Measurements from ENCODE around the gene DEPDC7. TPM values are rescaled to one million over a fixed set of nuclear protein-coding genes. Genes with fewer than 3 reads are reported as not detected.

Gene DEPDC7
- total RNA-seq, 1 donor from 2014 or later = 0.74 TPM

DNA sequence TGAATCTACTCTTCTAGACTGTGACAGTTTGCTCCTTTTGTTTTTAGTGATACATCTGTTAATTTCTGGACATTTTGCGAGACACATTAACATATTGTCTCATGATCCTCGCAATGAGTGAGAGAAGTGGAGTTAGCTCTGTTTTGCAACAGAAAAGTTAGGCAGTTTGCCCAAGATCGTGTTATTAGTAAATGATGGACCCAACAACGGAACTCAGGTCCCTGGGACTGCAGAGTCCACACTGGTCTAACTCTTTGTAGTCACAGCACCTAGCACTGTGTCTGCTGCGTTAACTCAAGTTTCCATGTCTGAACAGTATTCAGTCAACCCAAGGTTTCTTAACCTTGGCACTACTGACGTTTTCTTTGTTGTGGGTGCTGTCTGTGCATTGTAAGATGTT lies 3.2 kb downstream of the DEPDC7 start:
- TF ChIP-seq, protein P1, sequence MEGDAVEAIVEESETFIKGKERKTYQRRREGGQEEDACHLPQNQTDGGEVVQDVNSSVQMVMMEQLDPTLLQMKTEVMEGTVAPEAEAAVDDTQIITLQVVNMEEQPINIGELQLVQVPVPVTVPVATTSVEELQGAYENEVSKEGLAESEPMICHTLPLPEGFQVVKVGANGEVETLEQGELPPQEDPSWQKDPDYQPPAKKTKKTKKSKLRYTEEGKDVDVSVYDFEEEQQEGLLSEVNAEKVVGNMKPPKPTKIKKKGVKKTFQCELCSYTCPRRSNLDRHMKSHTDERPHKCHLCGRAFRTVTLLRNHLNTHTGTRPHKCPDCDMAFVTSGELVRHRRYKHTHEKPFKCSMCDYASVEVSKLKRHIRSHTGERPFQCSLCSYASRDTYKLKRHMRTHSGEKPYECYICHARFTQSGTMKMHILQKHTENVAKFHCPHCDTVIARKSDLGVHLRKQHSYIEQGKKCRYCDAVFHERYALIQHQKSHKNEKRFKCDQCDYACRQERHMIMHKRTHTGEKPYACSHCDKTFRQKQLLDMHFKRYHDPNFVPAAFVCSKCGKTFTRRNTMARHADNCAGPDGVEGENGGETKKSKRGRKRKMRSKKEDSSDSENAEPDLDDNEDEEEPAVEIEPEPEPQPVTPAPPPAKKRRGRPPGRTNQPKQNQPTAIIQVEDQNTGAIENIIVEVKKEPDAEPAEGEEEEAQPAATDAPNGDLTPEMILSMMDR (IDR thresholded peaks at IDR 0.05; ENCODE audit: unreplicated experiment) = no peak
- Mint-ChIP-seq H3K27ac (ENCODE audit: unreplicated experiment) (no peak overlapping the region), H3K4me3 (ENCODE audit: unreplicated experiment) (no peak overlapping the region), H3K4me1 (ENCODE audit: unreplicated experiment) (peaks cover 3% of the 10 kb centered on the region), H3K27me3 (ENCODE audit: unreplicated experiment) (peaks cover 9% of the 10 kb centered on the region), H3K36me3 (ENCODE audit: low read depth, unreplicated experiment) (no peaks in the 10 kb centered on the region), H3K9me3 (ENCODE audit: unreplicated experiment) (no peaks in the 10 kb centered on the region)
- no peak for DNase-seq (ENCODE audit: low spot score)

DNA sequence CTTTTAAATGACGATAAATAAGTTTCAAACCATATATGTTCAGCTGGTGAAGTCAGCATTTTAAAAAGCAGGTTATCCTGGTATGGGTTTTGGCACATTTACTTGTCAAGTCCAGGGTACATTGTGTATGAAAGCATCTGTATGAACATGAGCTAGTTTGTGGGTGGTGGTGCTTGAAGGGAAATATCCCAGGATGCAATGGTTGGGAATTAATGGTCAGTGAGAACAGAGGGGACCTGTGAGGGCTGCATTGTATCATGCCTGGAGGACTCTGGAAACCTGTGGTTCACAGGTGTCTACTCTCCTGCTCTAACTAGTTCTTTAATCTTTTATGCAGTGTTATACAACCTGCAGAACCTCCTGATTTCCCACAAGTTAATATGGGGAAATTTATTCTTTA lies 5.8 kb downstream of the DEPDC7 start:
- DNase-seq (ENCODE audit: low spot score) = no peak
- Mint-ChIP-seq H3K4me1 (ENCODE audit: unreplicated experiment) (peaks cover 6% of the 10 kb centered on the region), H3K27ac (ENCODE audit: unreplicated experiment) (no peak overlapping the region), H3K36me3 (ENCODE audit: low read depth, unreplicated experiment) (no peaks in the 10 kb centered on the region), H3K9me3 (ENCODE audit: unreplicated experiment) (no peaks in the 10 kb centered on the region), H3K4me3 (ENCODE audit: unreplicated experiment) (no peak overlapping the region), H3K27me3 (ENCODE audit: unreplicated experiment) (peaks cover under 1% of the 10 kb centered on the region)
- TF ChIP-seq, protein P1 (IDR thresholded peaks at IDR 0.05; ENCODE audit: unreplicated experiment) = no peak

DNA sequence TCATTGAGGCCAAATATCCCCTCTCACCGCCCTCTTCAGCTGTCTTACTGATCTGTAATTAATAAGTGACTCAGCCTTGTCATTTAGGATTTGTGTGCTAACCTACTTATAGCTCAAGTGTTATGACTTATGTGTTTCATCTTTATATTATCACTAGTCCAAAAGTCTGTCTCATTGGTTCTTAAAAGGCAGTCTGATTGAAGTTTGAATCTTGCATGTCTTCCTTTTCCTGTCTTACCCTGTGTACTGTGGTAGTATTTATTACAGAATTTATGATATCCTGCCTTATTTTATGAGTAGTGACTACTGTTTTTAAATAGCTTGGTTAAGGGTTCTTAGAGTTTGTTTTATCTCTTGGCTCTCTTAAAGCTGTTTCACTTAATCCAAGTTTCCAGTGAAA lies 6.3 kb downstream of the DEPDC7 start:
- no peaks in the 10 kb centered on the region for H3K36me3 Mint-ChIP-seq (ENCODE audit: low read depth, unreplicated experiment)
- no peak for DNase-seq (ENCODE audit: low spot score)
- H3K4me3 Mint-ChIP-seq (ENCODE audit: unreplicated experiment) = no peak overlapping the region
- no peaks in the 10 kb centered on the region for H3K27me3 Mint-ChIP-seq (ENCODE audit: unreplicated experiment)
- no peak overlapping the region for H3K27ac Mint-ChIP-seq (ENCODE audit: unreplicated experiment)
- no peaks in the 10 kb centered on the region for H3K9me3 Mint-ChIP-seq (ENCODE audit: unreplicated experiment)
- H3K4me1 Mint-ChIP-seq (ENCODE audit: unreplicated experiment) = peaks cover 5% of the 10 kb centered on the region
- TF ChIP-seq, protein P1 (IDR thresholded peaks at IDR 0.05; ENCODE audit: unreplicated experiment) = no peak

DNA sequence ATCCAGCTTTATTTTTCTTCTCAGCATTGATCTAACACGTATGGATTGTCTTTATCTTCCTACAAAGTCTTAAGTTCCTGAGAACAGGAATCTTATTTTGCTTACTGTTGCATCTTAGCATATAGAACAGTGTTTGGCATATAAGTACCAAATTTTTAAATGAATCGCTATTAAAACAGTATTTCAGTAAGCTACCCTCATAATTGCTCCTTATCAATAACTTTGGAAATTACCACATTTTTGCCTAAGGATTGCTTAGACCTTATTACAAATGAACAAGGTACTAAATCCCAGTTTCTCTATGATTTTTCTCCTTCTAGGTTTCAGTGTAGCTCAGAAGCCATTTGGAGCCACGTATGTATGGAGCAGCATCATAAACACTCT lies 9.7 kb downstream of the DEPDC7 start:
- Mint-ChIP-seq H3K4me3 (ENCODE audit: unreplicated experiment) (no peak overlapping the region), H3K9me3 (ENCODE audit: unreplicated experiment) (no peaks in the 10 kb centered on the region), H3K27me3 (ENCODE audit: unreplicated experiment) (no peaks in the 10 kb centered on the region), H3K27ac (ENCODE audit: unreplicated experiment) (no peak overlapping the region), H3K36me3 (ENCODE audit: low read depth, unreplicated experiment) (no peaks in the 10 kb centered on the region), H3K4me1 (ENCODE audit: unreplicated experiment) (peaks cover 5% of the 10 kb centered on the region)
- no peak for DNase-seq (ENCODE audit: low spot score)
- TF ChIP-seq, protein P1 (IDR thresholded peaks at IDR 0.05; ENCODE audit: unreplicated experiment) = no peak

DNA sequence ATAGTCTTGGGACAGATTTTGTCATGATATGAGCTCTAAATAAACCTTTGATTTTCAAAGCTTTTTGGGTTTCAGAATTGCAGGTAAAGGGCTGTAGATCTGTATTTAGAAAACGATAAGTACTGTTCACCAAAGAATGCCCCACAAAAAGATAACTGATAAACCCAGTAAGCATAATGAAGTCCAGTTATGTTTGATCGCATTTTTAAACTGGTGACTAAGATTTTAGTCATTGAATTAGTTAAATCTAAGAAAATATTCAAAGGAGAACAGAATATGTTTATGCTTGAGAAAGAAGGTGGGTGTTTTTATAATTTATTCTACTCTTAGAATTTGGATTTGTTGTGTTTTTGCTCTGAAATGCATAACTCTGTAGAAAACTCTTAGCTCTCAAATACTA lies 11.6 kb downstream of the DEPDC7 start:
- H3K27ac Mint-ChIP-seq (ENCODE audit: unreplicated experiment) = no peak overlapping the region
- H3K27me3 Mint-ChIP-seq (ENCODE audit: unreplicated experiment) = no peaks in the 10 kb centered on the region
- no peaks in the 10 kb centered on the region for H3K36me3 Mint-ChIP-seq (ENCODE audit: low read depth, unreplicated experiment)
- DNase-seq (ENCODE audit: low spot score) = no peak
- H3K4me1 Mint-ChIP-seq (ENCODE audit: unreplicated experiment) = peaks cover 5% of the 10 kb centered on the region
- TF ChIP-seq, protein P1 (IDR thresholded peaks at IDR 0.05; ENCODE audit: unreplicated experiment) = no peak
- H3K9me3 Mint-ChIP-seq (ENCODE audit: unreplicated experiment) = no peaks in the 10 kb centered on the region
- no peak overlapping the region for H3K4me3 Mint-ChIP-seq (ENCODE audit: unreplicated experiment)
